H1 (cell line): Measurements from ENCODE around the gene SMC6. TPM values are rescaled to one million over a fixed set of nuclear protein-coding genes. Genes with fewer than 3 reads are reported as not detected.

Experiments
- CREB1 ChIP-seq: IDR thresholded peaks from 2 replicates; pipeline ENCODE4 v1.6.1; 2012; ENCODE audit warnings: inconsistent platforms
- CTBP2 ChIP-seq: IDR thresholded peaks from 2 replicates; pipeline ENCODE4 v1.7.0; 2011; ENCODE audit warnings: borderline replicate concordance, mild to moderate bottlenecking, moderate library complexity, mixed read lengths, low read length; ENCODE audit not compliant: insufficient read depth, insufficient read length
- HDAC2 ChIP-seq, 2 experiments: fragments of 300-600 bp in 1 of 2; sonication (generic) in 1 of 2; IDR thresholded peaks; 2 replicates each; pipeline ENCODE4 v1.6.1; 2011 to 2012; ENCODE audit warnings: low read depth in 2 of 2, low read length in 2 of 2, mild to moderate bottlenecking in 2 of 2, moderate library complexity in 2 of 2, borderline replicate concordance in 1 of 2, inconsistent platforms in 1 of 2
- JUN ChIP-seq: IDR thresholded peaks from 2 replicates; pipeline ENCODE4 v1.6.1; 2011; ENCODE audit warnings: low read depth, mild to moderate bottlenecking, improper control_type of control experiment, low read length
- JUND ChIP-seq: IDR thresholded peaks from 2 replicates; pipeline ENCODE4 v1.6.1; 2011; ENCODE audit warnings: mild to moderate bottlenecking, improper control_type of control experiment, low read length
- SIRT6 ChIP-seq: IDR thresholded peaks from one replicate; pipeline ENCODE4 v1.7.1; 2012; ENCODE audit warnings: low read length, inconsistent platforms
- SRF ChIP-seq: IDR thresholded peaks from 2 replicates; pipeline ENCODE4 v1.6.1; 2011; ENCODE audit warnings: mild to moderate bottlenecking, low read depth, low read length, moderate library complexity
- TEAD4 ChIP-seq: IDR thresholded peaks from 2 replicates; pipeline ENCODE4 v1.6.1; 2012; ENCODE audit warnings: low read depth, low read length, inconsistent platforms, mixed read lengths
- YY1 ChIP-seq: IDR thresholded peaks from 2 replicates; pipeline ENCODE4 v1.6.1; 2011; ENCODE audit warnings: low read depth, mild to moderate bottlenecking, low read length
- polyA plus RNA-seq, 7 experiments: library from polyadenylated mRNA; depleted of rRNA in 3 of 7; stranded (reverse) in 5 of 7; unstranded in 2 of 7; fragments of >200 nt in 5 of 7; fragments of 200-250 nt in 2 of 7; gene quantifications; 1 replicate in 5 of 7; 2 replicates in 1 of 7; 4 replicates in 1 of 7; pipeline versions ENCODE4 v1.2.1 to v1.2.3, GENCODE V29; 2011 to 2013; ENCODE audit warnings: missing spikeins in 2 of 7, mixed read lengths in 2 of 7
- total RNA-seq: library from RNA; stranded (reverse); fragmentation: NEBNext Ultra II Directional; extraction: Animal tissue kit (Norgen Biotek cat#: 25700); gene quantifications from 2 replicates; pipeline ENCODE4 v1.2.1, GENCODE V29; 2021
- TF ChIP-seq, protein P1 (sequence below): fragments of 300-600 bp; sonication (generic); IDR thresholded peaks from 2 replicates; pipeline ENCODE4 v1.7.1; 2012; ENCODE audit warnings: low read length, moderate library complexity, mild to moderate bottlenecking, inconsistent platforms; ENCODE audit not compliant: insufficient replicate concordance
- TF ChIP-seq, protein P2 (sequence below): IDR thresholded peaks from 2 replicates; pipeline ENCODE4 v1.6.1; 2011; ENCODE audit warnings: low read length, improper control_type of control experiment

SMC6 gene
- total and polyA plus RNA-seq, 2 of the 8 experiments (the other 6 are each of a cell fraction or from before 2014, with no cell fraction given) = 9.7 to 49.5 TPM

GRCh38 chr2:17706845-17707244 is 46.8 kb downstream of the SMC6 start (continued):
- TF ChIP-seq, protein P1, sequence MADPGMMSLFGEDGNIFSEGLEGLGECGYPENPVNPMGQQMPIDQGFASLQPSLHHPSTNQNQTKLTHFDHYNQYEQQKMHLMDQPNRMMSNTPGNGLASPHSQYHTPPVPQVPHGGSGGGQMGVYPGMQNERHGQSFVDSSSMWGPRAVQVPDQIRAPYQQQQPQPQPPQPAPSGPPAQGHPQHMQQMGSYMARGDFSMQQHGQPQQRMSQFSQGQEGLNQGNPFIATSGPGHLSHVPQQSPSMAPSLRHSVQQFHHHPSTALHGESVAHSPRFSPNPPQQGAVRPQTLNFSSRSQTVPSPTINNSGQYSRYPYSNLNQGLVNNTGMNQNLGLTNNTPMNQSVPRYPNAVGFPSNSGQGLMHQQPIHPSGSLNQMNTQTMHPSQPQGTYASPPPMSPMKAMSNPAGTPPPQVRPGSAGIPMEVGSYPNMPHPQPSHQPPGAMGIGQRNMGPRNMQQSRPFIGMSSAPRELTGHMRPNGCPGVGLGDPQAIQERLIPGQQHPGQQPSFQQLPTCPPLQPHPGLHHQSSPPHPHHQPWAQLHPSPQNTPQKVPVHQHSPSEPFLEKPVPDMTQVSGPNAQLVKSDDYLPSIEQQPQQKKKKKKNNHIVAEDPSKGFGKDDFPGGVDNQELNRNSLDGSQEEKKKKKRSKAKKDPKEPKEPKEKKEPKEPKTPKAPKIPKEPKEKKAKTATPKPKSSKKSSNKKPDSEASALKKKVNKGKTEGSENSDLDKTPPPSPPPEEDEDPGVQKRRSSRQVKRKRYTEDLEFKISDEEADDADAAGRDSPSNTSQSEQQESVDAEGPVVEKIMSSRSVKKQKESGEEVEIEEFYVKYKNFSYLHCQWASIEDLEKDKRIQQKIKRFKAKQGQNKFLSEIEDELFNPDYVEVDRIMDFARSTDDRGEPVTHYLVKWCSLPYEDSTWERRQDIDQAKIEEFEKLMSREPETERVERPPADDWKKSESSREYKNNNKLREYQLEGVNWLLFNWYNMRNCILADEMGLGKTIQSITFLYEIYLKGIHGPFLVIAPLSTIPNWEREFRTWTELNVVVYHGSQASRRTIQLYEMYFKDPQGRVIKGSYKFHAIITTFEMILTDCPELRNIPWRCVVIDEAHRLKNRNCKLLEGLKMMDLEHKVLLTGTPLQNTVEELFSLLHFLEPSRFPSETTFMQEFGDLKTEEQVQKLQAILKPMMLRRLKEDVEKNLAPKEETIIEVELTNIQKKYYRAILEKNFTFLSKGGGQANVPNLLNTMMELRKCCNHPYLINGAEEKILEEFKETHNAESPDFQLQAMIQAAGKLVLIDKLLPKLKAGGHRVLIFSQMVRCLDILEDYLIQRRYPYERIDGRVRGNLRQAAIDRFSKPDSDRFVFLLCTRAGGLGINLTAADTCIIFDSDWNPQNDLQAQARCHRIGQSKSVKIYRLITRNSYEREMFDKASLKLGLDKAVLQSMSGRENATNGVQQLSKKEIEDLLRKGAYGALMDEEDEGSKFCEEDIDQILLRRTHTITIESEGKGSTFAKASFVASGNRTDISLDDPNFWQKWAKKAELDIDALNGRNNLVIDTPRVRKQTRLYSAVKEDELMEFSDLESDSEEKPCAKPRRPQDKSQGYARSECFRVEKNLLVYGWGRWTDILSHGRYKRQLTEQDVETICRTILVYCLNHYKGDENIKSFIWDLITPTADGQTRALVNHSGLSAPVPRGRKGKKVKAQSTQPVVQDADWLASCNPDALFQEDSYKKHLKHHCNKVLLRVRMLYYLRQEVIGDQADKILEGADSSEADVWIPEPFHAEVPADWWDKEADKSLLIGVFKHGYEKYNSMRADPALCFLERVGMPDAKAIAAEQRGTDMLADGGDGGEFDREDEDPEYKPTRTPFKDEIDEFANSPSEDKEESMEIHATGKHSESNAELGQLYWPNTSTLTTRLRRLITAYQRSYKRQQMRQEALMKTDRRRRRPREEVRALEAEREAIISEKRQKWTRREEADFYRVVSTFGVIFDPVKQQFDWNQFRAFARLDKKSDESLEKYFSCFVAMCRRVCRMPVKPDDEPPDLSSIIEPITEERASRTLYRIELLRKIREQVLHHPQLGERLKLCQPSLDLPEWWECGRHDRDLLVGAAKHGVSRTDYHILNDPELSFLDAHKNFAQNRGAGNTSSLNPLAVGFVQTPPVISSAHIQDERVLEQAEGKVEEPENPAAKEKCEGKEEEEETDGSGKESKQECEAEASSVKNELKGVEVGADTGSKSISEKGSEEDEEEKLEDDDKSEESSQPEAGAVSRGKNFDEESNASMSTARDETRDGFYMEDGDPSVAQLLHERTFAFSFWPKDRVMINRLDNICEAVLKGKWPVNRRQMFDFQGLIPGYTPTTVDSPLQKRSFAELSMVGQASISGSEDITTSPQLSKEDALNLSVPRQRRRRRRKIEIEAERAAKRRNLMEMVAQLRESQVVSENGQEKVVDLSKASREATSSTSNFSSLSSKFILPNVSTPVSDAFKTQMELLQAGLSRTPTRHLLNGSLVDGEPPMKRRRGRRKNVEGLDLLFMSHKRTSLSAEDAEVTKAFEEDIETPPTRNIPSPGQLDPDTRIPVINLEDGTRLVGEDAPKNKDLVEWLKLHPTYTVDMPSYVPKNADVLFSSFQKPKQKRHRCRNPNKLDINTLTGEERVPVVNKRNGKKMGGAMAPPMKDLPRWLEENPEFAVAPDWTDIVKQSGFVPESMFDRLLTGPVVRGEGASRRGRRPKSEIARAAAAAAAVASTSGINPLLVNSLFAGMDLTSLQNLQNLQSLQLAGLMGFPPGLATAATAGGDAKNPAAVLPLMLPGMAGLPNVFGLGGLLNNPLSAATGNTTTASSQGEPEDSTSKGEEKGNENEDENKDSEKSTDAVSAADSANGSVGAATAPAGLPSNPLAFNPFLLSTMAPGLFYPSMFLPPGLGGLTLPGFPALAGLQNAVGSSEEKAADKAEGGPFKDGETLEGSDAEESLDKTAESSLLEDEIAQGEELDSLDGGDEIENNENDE = no peak
- TF ChIP-seq YY1 = no peak
- no peak for TF ChIP-seq CTBP2
- no peak for TF ChIP-seq CREB1
- TF ChIP-seq TEAD4 = no peak
- no peak for TF ChIP-seq SRF
- no peak for TF ChIP-seq HDAC2 (IDR thresholded peaks at IDR 0.05; ENCODE audit: borderline replicate concordance in 1 of 2, low read depth in 2 of 2, low read length in 2 of 2)
- TF ChIP-seq JUN = no peak
- TF ChIP-seq, protein P2, sequence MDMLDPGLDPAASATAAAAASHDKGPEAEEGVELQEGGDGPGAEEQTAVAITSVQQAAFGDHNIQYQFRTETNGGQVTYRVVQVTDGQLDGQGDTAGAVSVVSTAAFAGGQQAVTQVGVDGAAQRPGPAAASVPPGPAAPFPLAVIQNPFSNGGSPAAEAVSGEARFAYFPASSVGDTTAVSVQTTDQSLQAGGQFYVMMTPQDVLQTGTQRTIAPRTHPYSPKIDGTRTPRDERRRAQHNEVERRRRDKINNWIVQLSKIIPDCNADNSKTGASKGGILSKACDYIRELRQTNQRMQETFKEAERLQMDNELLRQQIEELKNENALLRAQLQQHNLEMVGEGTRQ = no peak
- no peak for TF ChIP-seq JUND
- no peak for TF ChIP-seq SIRT6
